ENCODE data around the gene TSPAN5.

- TF ChIP-seq POLR2A (IDR thresholded peaks at IDR 0.05; ENCODE audit: low read depth, low read length) = no peak
- no peak for TF ChIP-seq POLR2AphosphoS5 (IDR thresholded peaks at IDR 0.05; ENCODE audit: low read depth, low read length)
These were observed 5.4 kb downstream of the TSPAN5 start for GRCh38 chr4:98652996-98653395.
